SK-N-SH (cell line): ENCODE measurements around the gene RPA1. TPM values are rescaled to one million over a fixed set of nuclear protein-coding genes. Genes with fewer than 3 reads are reported as not detected.

Source experiments
- CTCF ChIA-PET: fragments of 300-600, 350-600 bp; formaldehyde crosslinking; extraction: SDS; loops from one replicate; lab custom pipeline; 2021; lab: Yijun Ruan, JAX
- POLR2A ChIA-PET: fragments of 350-600 bp; sonication (Branson Sonifier 250); formaldehyde crosslinking; extraction: SDS; loops from one replicate; lab custom pipeline; 2020; ENCODE audit warnings: antibody characterized with exemption, inconsistent platforms; lab: Yijun Ruan, JAX
- DNase-seq: peaks from one replicate; pipeline ENCODE4 v3.0.0; 2012
- H2AFZ ChIP-seq: fragments of 200-600 bp; sonication (generic); 2 replicates; pipeline ENCODE4 v1.8.1; 2016; ENCODE audit warnings: antibody characterized with exemption, mild to moderate bottlenecking, low read depth
- H3F3A ChIP-seq: fragments of 200-600 bp; sonication (generic); replicated peaks from 2 replicates; pipeline ENCODE3; 2016; ENCODE audit warnings: antibody characterized with exemption, mild to moderate bottlenecking; ENCODE audit not compliant: insufficient read depth
- H3K27ac ChIP-seq, 2 experiments: fragments of 200-500 bp in 1 of 2; fragments of 200-600 bp in 1 of 2; sonication (Bioruptor generic) in 1 of 2; sonication (generic), shearing (Covaris generic) in 1 of 2; 2 replicates each; pipeline versions ENCODE4 v1.5.1 to v1.6.1; 2014 to 2016; ENCODE audit warnings: low read depth in 2 of 2, inconsistent platforms in 1 of 2, low read length in 1 of 2, mild to moderate bottlenecking in 1 of 2, mixed read lengths in 1 of 2
- H3K27me3 ChIP-seq: fragments of 200-600 bp; sonication (generic), shearing (Covaris generic); 2 replicates; pipeline ENCODE4 v1.6.1; 2016; ENCODE audit warnings: mixed run types; ENCODE audit not compliant: insufficient read depth
- H3K36me3 ChIP-seq, 2 experiments: fragments of 200-500 bp in 1 of 2; fragments of 200-600 bp in 1 of 2; sonication (Bioruptor generic) in 1 of 2; sonication (generic) in 1 of 2; replicated peaks in 1 of 2; 2 replicates each; pipeline versions ENCODE3 to v1.5.1; 2014 to 2016; ENCODE audit warnings: low read length in 1 of 2, mild to moderate bottlenecking in 1 of 2; ENCODE audit not compliant: insufficient read depth in 2 of 2, control insufficient read depth in 1 of 2
- H3K4me1 ChIP-seq, 2 experiments: fragments of 200-500 bp in 1 of 2; fragments of 200-600 bp in 1 of 2; sonication (Bioruptor generic) in 1 of 2; sonication (generic), shearing (Covaris generic) in 1 of 2; 2 replicates each; pipeline versions ENCODE4 v1.5.1 to v1.6.1; 2014 to 2016; ENCODE audit warnings: low read depth in 1 of 2, low read length in 1 of 2, mixed run types in 1 of 2; ENCODE audit not compliant: insufficient read depth in 2 of 2, control insufficient read depth in 1 of 2
- H3K4me2 ChIP-seq: fragments of 200-600 bp; sonication (generic), shearing (Covaris generic); 2 replicates; pipeline ENCODE4 v1.6.1; 2017; ENCODE audit warnings: mixed run types
- H3K4me3 ChIP-seq, 2 experiments: fragments of 200-500 bp in 1 of 2; fragments of 200-600 bp in 1 of 2; sonication (Bioruptor generic) in 1 of 2; sonication (generic), shearing (Covaris generic) in 1 of 2; 2 replicates each; pipeline versions ENCODE4 v1.5.1 to v1.8.1; 2014 to 2016; ENCODE audit warnings: low read depth in 2 of 2, inconsistent platforms in 1 of 2, low read length in 1 of 2, mild to moderate bottlenecking in 1 of 2, mixed read lengths in 1 of 2, moderate library complexity in 1 of 2
- H3K79me2 ChIP-seq: fragments of 200-600 bp; sonication (generic); 2 replicates; pipeline ENCODE4 v1.8.1; 2017; ENCODE audit warnings: mild to moderate bottlenecking; ENCODE audit not compliant: insufficient read depth
- H3K9ac ChIP-seq: fragments of 200-600 bp; sonication (generic); 2 replicates; pipeline ENCODE4 v1.6.1; 2017; ENCODE audit warnings: mixed run types
- H3K9me2 ChIP-seq: fragments of 200-600 bp; sonication (generic); 2 replicates; pipeline ENCODE4 v1.6.1; 2017; ENCODE audit warnings: mixed run types
- H3K9me3 ChIP-seq: fragments of 200-600 bp; sonication (generic); 2 replicates; pipeline ENCODE4 v1.6.1; 2017; ENCODE audit warnings: mixed run types, mild to moderate bottlenecking, moderate library complexity
- H4K20me1 ChIP-seq: fragments of 200-600 bp; sonication (generic); 2 replicates; pipeline ENCODE4 v1.6.1; 2017; ENCODE audit warnings: mild to moderate bottlenecking, mixed run types; ENCODE audit not compliant: insufficient read depth
- CHD2 ChIP-seq: fragments of 150-350 bp; IDR thresholded peaks from 2 replicates; pipeline ENCODE4 v1.6.1; 2018; ENCODE audit warnings: low read length; ENCODE audit not compliant: partially characterized antibody
- EZH2phosphoT487 ChIP-seq: fragments of 200-600 bp; sonication (generic); IDR thresholded peaks from 2 replicates; pipeline ENCODE4 v1.6.1; 2017; ENCODE audit warnings: low read depth, mixed run types, mild to moderate bottlenecking, antibody characterized with exemption, moderate library complexity, borderline replicate concordance
- FOSL2 ChIP-seq: IDR thresholded peaks from 2 replicates; pipeline ENCODE4 v1.4.0; 2012; ENCODE audit warnings: low read depth, mild to moderate bottlenecking, moderate library complexity, borderline replicate concordance
- GABPA ChIP-seq: IDR thresholded peaks from 2 replicates; pipeline ENCODE4 v1.4.0; 2012; ENCODE audit warnings: low read depth, mild to moderate bottlenecking
- GATA2 ChIP-seq: sonication (generic); formaldehyde crosslinking; IDR thresholded peaks from 2 replicates; pipeline ENCODE4 v1.5.0; 2020; ENCODE audit warnings: mild to moderate bottlenecking, missing genetic modification reagents
- JUND ChIP-seq: IDR thresholded peaks from 2 replicates; pipeline ENCODE4 v1.4.0; 2012
- MEF2A ChIP-seq: IDR thresholded peaks from 2 replicates; pipeline ENCODE4 v1.4.0; 2012; ENCODE audit warnings: low read depth, borderline replicate concordance
- NRF1 ChIP-seq: IDR thresholded peaks from 2 replicates; pipeline ENCODE4 v1.6.1; 2012; ENCODE audit warnings: low read depth, mild to moderate bottlenecking, low read length
- RAD21 ChIP-seq: IDR thresholded peaks from 2 replicates; pipeline ENCODE4 v1.6.1; 2012; ENCODE audit warnings: mild to moderate bottlenecking, low read length
- SIN3A ChIP-seq: IDR thresholded peaks from 2 replicates; pipeline ENCODE4 v1.6.1; 2012; ENCODE audit warnings: low read depth, mild to moderate bottlenecking, low read length, moderate library complexity, borderline replicate concordance
- TCF12 ChIP-seq: IDR thresholded peaks from 2 replicates; pipeline ENCODE4 v1.4.0; 2012
- TEAD4 ChIP-seq: IDR thresholded peaks from 2 replicates; pipeline ENCODE4 v1.4.0; 2012; ENCODE audit warnings: mild to moderate bottlenecking, borderline replicate concordance; ENCODE audit not compliant: insufficient read depth
- YY1 ChIP-seq: IDR thresholded peaks from 2 replicates; pipeline ENCODE4 v1.4.0; 2012; ENCODE audit warnings: low read depth, mild to moderate bottlenecking
- whole genome bisulfite sequencing: methylation state at CpG from one replicate; pipeline ENCODE4 v1.1.6; 2017; ENCODE audit warnings: low lambda C conversion rate; 5-methylcytosine and 5-hydroxymethylcytosine counted together
- polyA plus RNA-seq, 3 experiments: library from polyadenylated mRNA; depleted of rRNA; stranded (reverse); fragments of >200 nt; gene quantifications; 2 replicates each; pipeline ENCODE4 v1.2.3, GENCODE V29; 2012
- TF ChIP-seq, protein P1 (sequence below): fragments of 200-600 bp; sonication (generic); IDR thresholded peaks from 2 replicates; pipeline ENCODE4 v1.6.1; 2017; ENCODE audit warnings: antibody characterized with exemption, mild to moderate bottlenecking, moderate library complexity
- TF ChIP-seq, protein P2 (sequence below): fragments of 150-350 bp; IDR thresholded peaks from 2 replicates; pipeline ENCODE4 v1.6.1; 2017; ENCODE audit warnings: antibody characterized with exemption, low read length, low read depth, borderline replicate concordance
- TF ChIP-seq, protein P3 (sequence below): IDR thresholded peaks from 2 replicates; pipeline ENCODE4 v1.4.0; 2012; ENCODE audit warnings: low read depth, borderline replicate concordance

Gene RPA1
- polyA plus RNA-seq, 1 of the 3 experiments (the other 2 are of a cell fraction), result 47.2 TPM

DNA sequence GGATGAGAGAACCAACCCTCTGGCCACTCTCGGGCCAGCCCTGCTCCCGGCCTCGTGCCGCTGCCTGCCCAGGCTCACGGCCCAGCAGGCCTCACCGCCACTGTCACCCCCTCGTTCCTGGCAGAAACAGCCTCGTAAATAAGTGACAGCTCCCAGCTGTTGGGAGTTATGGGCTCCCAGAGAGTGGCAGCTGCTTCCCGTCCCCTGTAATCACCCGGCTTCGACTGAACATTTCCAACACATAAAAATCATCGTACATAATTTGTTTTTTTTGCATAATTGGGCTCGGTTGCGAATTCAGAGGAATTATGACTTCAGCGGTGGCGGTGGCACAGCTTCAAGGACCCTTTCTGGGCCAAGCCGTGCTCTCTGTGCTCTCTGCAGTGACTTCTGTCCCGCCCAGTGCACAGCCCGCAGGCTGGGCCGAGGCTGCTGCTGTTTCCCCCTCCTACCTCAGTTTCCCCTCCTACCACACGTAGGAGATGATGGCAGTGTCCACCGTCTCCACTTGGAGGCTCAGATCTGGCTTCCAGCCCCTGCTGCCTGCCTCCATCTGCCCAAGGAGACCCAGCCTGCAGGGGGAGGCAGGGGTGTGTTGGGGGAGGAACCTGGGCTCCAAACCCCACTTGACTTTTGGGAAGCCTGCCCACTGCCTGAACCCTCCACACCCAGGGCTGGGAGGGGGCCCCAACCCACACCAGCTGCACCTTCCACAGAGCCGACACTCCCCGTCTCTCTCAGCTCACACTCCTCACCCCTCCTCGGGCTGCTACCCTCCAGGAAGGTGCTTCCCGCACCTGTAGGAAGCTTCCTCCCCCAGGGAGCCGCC, 110.4 kb downstream of the RPA1 start (continued):
- TF ChIP-seq GATA2 (CRISPR knock-in tag), result no peak
- no peak for TF ChIP-seq EZH2phosphoT487
- TF ChIP-seq TCF12, result no peak
- no peak for TF ChIP-seq TEAD4
- TF ChIP-seq NRF1, result no peak
- TF ChIP-seq, protein P1, sequence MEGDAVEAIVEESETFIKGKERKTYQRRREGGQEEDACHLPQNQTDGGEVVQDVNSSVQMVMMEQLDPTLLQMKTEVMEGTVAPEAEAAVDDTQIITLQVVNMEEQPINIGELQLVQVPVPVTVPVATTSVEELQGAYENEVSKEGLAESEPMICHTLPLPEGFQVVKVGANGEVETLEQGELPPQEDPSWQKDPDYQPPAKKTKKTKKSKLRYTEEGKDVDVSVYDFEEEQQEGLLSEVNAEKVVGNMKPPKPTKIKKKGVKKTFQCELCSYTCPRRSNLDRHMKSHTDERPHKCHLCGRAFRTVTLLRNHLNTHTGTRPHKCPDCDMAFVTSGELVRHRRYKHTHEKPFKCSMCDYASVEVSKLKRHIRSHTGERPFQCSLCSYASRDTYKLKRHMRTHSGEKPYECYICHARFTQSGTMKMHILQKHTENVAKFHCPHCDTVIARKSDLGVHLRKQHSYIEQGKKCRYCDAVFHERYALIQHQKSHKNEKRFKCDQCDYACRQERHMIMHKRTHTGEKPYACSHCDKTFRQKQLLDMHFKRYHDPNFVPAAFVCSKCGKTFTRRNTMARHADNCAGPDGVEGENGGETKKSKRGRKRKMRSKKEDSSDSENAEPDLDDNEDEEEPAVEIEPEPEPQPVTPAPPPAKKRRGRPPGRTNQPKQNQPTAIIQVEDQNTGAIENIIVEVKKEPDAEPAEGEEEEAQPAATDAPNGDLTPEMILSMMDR, result no peak

DNA sequence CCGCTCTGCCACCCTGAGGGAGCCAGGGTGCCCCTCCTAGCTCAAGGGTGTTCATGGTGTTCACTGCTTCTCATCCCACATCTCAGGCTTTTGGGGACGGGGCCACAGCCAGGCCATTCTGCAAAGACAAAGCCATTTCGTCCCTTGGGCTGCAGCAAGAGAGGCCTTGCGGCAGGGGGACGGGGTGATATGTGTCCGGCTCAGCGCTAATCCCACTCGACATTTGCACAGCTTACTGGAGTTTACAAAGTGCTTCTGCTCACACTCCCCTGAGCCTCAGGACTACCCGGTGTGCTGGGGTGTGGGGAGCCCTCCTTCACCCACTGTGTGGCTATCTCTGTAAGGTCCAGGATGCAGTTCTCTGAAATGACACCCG, 111.0 kb downstream of the RPA1 start:
- Histone ChIP-seq H3K9me3 (no peaks in the 10 kb centered on the region), H3K27ac (no peak overlapping the region), H2AFZ (no peak overlapping the region), H3K4me2 (no peak overlapping the region), H3F3A (no peaks in the 10 kb centered on the region), H3K36me3 (no peaks in the 10 kb centered on the region), H3K79me2 (no peaks in the 10 kb centered on the region), H4K20me1 (no peaks in the 10 kb centered on the region), H3K4me1 (peaks cover 0 to 27% of the 10 kb centered on the region in 2 experiments; a peak in 1 of 4 replicates), H3K27me3 (no peaks in the 10 kb centered on the region), H3K9me2 (no peaks in the 10 kb centered on the region), H3K9ac (no peak overlapping the region), H3K4me3 (no peak overlapping the region)
- TF ChIP-seq, protein P2, sequence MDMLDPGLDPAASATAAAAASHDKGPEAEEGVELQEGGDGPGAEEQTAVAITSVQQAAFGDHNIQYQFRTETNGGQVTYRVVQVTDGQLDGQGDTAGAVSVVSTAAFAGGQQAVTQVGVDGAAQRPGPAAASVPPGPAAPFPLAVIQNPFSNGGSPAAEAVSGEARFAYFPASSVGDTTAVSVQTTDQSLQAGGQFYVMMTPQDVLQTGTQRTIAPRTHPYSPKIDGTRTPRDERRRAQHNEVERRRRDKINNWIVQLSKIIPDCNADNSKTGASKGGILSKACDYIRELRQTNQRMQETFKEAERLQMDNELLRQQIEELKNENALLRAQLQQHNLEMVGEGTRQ, result no peak
- 83% methylated on average over 3 of the region's 10 CpGs for WGBS
- ChIA-PET CTCF (interaction anchor here (0.7 to 3.8 kb wide), 5 partner anchors 32 to 86 kb away, joined by 3 to 12 read pairs (median 3); partner anchors contain the start of gene RTN4RL1), POLR2A (no interaction called here)
- no peak for DNase-seq

DNA sequence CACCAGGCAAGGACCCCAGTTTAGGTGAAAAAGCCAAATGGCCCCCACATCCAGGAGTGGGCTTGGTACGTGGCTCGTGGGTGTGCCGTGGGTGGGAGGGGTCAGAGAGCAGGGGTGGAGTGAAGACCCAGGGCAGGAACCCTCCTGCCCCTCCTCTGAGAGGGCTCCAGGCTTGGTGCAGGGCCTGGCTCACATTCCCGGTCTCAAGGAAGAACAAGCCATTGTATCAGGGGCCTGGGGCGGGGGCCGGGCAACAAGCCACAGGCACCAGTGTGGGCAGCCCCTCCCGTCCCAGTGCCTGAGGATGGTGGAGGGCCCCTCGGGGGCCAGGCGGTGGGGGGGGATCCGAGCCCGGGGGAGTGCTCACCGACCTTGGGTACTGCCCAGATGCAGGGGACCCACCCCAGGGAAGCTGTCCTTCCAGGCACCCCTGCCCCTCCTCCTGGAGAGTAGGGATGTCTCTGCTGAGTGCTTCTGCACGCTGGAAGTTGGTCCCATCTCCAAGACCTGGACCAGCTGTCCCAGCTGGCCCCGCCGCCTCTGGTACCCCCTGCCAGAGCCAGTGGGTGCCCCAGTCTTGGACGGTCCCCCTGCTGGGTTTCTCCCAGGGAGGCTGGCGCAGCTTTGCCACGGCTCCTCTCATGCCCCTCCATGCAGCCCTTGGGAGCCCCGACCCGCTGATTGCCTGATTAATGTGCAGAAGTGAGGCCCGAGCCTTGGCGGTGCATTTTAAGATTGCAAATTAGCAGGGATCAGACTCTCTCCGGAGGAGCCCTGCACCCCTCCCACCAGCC, 111.7 kb downstream of the RPA1 start:
- H2AFZ ChIP-seq, result no peak overlapping the region
- no peaks in the 10 kb centered on the region for H4K20me1 ChIP-seq
- 76% methylated on average over 4 of the region's 23 CpGs for WGBS
- no peaks in the 10 kb centered on the region for H3F3A ChIP-seq
- no peak overlapping the region for H3K27ac ChIP-seq
- DNase-seq, result no peak
- no peaks in the 10 kb centered on the region for H3K9me2 ChIP-seq
- H3K4me2 ChIP-seq, result no peak overlapping the region
- CTCF ChIA-PET, result interaction anchor here (0.6 to 3.8 kb wide), 4 partner anchors 33 to 85 kb away, joined by 3 to 12 read pairs (median 3); no protein-coding TSS in a partner anchor
- H3K79me2 ChIP-seq, result no peaks in the 10 kb centered on the region
- H3K9ac ChIP-seq, result no peak overlapping the region
- POLR2A ChIA-PET, result no interaction called here
- H3K36me3 ChIP-seq, result no peaks in the 10 kb centered on the region
- peaks cover 0 to 27% of the 10 kb centered on the region in 2 experiments; a peak in 1 of 4 replicates for H3K4me1 ChIP-seq
- no peaks in the 10 kb centered on the region for H3K9me3 ChIP-seq
- TF ChIP-seq YY1, result no peak
- no peak for TF ChIP-seq RAD21
- no peak for TF ChIP-seq JUND
- TF ChIP-seq, protein P1, result no peak
- no peak for TF ChIP-seq SIN3A
- TF ChIP-seq GATA2 (CRISPR knock-in tag), result no peak
- TF ChIP-seq GABPA, result no peak
- TF ChIP-seq MEF2A, result no peak
- TF ChIP-seq TCF12, result no peak
- TF ChIP-seq CHD2, result no peak
- TF ChIP-seq FOSL2, result no peak
- TF ChIP-seq, protein P3, sequence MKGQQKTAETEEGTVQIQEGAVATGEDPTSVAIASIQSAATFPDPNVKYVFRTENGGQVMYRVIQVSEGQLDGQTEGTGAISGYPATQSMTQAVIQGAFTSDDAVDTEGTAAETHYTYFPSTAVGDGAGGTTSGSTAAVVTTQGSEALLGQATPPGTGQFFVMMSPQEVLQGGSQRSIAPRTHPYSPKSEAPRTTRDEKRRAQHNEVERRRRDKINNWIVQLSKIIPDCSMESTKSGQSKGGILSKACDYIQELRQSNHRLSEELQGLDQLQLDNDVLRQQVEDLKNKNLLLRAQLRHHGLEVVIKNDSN, result no peak
- H3K4me3 ChIP-seq, result no peak overlapping the region
- H3K27me3 ChIP-seq, result no peaks in the 10 kb centered on the region
